Measurements from ENCODE around the gene GLUL.
A peak's percentile ranks its signal among the peaks of the same experiment; 100 is the strongest.

The GLUL gene

DNA sequence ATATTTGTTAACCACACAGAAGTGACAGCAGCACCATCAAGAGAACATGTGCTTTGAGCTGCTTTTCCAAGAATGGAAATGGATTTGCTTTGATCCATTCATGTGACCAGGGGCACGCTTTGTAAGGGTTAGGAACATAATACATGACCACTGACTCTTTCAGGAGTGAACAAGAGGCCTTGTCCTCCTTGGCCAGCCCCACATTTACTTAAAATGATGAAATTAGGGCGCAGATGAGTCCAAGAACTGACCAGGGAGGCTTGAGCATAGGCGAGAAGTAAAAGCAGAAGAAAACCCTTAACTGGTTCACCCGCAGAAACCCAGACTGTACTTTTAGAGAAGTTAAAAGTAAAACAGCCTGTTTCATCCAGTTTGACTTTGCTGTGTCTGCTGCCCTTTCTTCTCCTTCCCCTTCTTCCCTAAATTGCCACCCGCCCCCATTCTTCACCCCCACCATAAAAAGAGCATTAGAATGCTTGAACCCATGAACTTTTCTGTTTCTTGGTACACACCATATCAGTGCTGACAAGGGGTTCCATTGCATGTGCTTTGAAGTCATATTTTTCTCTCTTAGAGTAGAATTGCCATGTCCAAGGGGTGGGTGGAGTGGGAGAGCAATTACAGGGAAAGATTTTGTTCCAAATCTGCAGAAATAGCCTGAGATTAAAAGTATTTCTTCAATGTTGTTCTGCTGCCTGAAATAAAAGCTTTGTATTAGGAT is 2.6 kb upstream of the GLUL start:
- no peaks in the 10 kb centered on the region for H3K9me3 ChIP-seq (ENCODE audit: control insufficient read depth, low read length)
- WGBS, result 59% methylated on average over 5 of the region's 5 CpGs
- no peak overlapping the region for H3K27ac ChIP-seq (ENCODE audit: low read length, poor library complexity, severe bottlenecking)
- DNase-seq, result no peak
- no peaks in the 10 kb centered on the region for H3K36me3 ChIP-seq (ENCODE audit: control insufficient read depth in 1 of 2, insufficient read depth in 2 of 2, low read depth in 1 of 2, low read length in 2 of 2)
- H2AK5ac ChIP-seq (ENCODE audit: low read length, severe bottlenecking), result no peak overlapping the region
- H4K91ac ChIP-seq (ENCODE audit: low read length), result no peak overlapping the region
- H3K27me3 ChIP-seq (ENCODE audit: control insufficient read depth in 1 of 2, insufficient read depth in 1 of 2, low read length in 2 of 2), result no peaks in the 10 kb centered on the region
- no peak overlapping the region for H4K8ac ChIP-seq (ENCODE audit: low read length)
- peaks cover 6% of the 10 kb centered on the region for H3K79me1 ChIP-seq (replicated peaks; ENCODE audit: low read length, poor library complexity, severe bottlenecking)
- no peak overlapping the region for H3K14ac ChIP-seq (ENCODE audit: low read length in 2 of 2)
- H3K4ac ChIP-seq (ENCODE audit: low read depth in 1 of 2, low read length in 2 of 2), result no peak overlapping the region
- H3K18ac ChIP-seq (ENCODE audit: low read depth in 1 of 2, low read length in 2 of 2), result no peak overlapping the region
- H3K9ac ChIP-seq (ENCODE audit: low read length), result no peak overlapping the region
- H2AFZ ChIP-seq (ENCODE audit: low read depth, low read length), result no peak overlapping the region
- no peak overlapping the region for H2BK120ac ChIP-seq (ENCODE audit: low read depth, low read length)
- H3K4me3 ChIP-seq (ENCODE audit: insufficient read depth in 1 of 2, low read depth in 1 of 2, low read length in 2 of 2), result no peak overlapping the region
- peaks cover 6% of the 10 kb centered on the region for H3K4me1 ChIP-seq (ENCODE audit: control insufficient read depth, insufficient read depth, low read depth, low read length)
- H2BK5ac ChIP-seq (ENCODE audit: low read depth, low read length, poor library complexity, severe bottlenecking), result no peak overlapping the region
- H2BK15ac ChIP-seq (ENCODE audit: low read depth, poor library complexity, severe bottlenecking), result no peak overlapping the region
- no peak overlapping the region for H3K23ac ChIP-seq (ENCODE audit: low read length in 2 of 2)
- no peak overlapping the region for H2BK12ac ChIP-seq (ENCODE audit: low read length in 2 of 2)
- H3K4me2 ChIP-seq (ENCODE audit: low read length, poor library complexity, severe bottlenecking), result no peak overlapping the region

GRCh38 chr1:182392050-182393028 is 749 bp upstream of the GLUL start:
- peak overlapping the region; percentile 82 to 99 for H3K4me3 ChIP-seq (ENCODE audit: insufficient read depth in 1 of 2, low read depth in 1 of 2, low read length in 2 of 2)
- H2BK12ac ChIP-seq (ENCODE audit: low read length in 2 of 2), result peak overlapping the region in 1 of 2 experiments; percentile 61
- no peaks in the 10 kb centered on the region for H3K27me3 ChIP-seq (ENCODE audit: control insufficient read depth in 1 of 2, insufficient read depth in 1 of 2, low read length in 2 of 2)
- no peak overlapping the region for H2AFZ ChIP-seq (ENCODE audit: low read depth, low read length)
- H4K8ac ChIP-seq (ENCODE audit: low read length), result peak overlapping the region; percentile 96
- peaks cover 5 to 13% of the 10 kb centered on the region in 2 experiments for H3K36me3 ChIP-seq (ENCODE audit: control insufficient read depth in 1 of 2, insufficient read depth in 2 of 2, low read depth in 1 of 2, low read length in 2 of 2)
- H2AK5ac ChIP-seq (ENCODE audit: low read length, severe bottlenecking), result no peak overlapping the region
- peak overlapping the region; percentile 62 for H3K27ac ChIP-seq (ENCODE audit: low read length, poor library complexity, severe bottlenecking)
- peak overlapping the region; percentile 99 for H2BK15ac ChIP-seq (ENCODE audit: low read depth, poor library complexity, severe bottlenecking)
- H3K14ac ChIP-seq (ENCODE audit: low read length in 2 of 2), result peak overlapping the region in 1 of 2 experiments; percentile 86
- H2BK120ac ChIP-seq (ENCODE audit: low read depth, low read length), result peak overlapping the region; percentile 98
- H3K23ac ChIP-seq (ENCODE audit: low read length in 2 of 2), result no peak overlapping the region
- H3K9me3 ChIP-seq (ENCODE audit: control insufficient read depth, low read length), result no peaks in the 10 kb centered on the region
- peak overlapping the region; percentile 54 to 91 for H3K4ac ChIP-seq (ENCODE audit: low read depth in 1 of 2, low read length in 2 of 2)
- 16% methylated on average over 39 of the region's 47 CpGs for WGBS
- peak overlapping the region; percentile 79 for H2BK5ac ChIP-seq (ENCODE audit: low read depth, low read length, poor library complexity, severe bottlenecking)
- peaks cover 14% of the 10 kb centered on the region for H3K79me1 ChIP-seq (replicated peaks; ENCODE audit: low read length, poor library complexity, severe bottlenecking)
- peak; percentile 50 for DNase-seq
- peak overlapping the region; percentile 88 to 98 for H3K18ac ChIP-seq (ENCODE audit: low read depth in 1 of 2, low read length in 2 of 2)
- peak overlapping the region; percentile 96 for H3K9ac ChIP-seq (ENCODE audit: low read length)
- H3K4me2 ChIP-seq (ENCODE audit: low read length, poor library complexity, severe bottlenecking), result peak overlapping the region; percentile 96
- peaks cover 9% of the 10 kb centered on the region for H3K4me1 ChIP-seq (ENCODE audit: control insufficient read depth, insufficient read depth, low read depth, low read length)
- H4K91ac ChIP-seq (ENCODE audit: low read length), result peak overlapping the region; percentile 95

- Histone ChIP-seq H3K4me3 (ENCODE audit: insufficient read depth in 1 of 2, low read depth in 1 of 2, low read length in 2 of 2) (peak overlapping the region; percentile 82 to 99), H3K27me3 (ENCODE audit: control insufficient read depth in 1 of 2, insufficient read depth in 1 of 2, low read length in 2 of 2) (no peaks in the 10 kb centered on the region), H4K91ac (ENCODE audit: low read length) (no peak overlapping the region), H3K4ac (ENCODE audit: low read depth in 1 of 2, low read length in 2 of 2) (peak overlapping the region in 1 of 2 experiments; percentile 94), H2BK12ac (ENCODE audit: low read length in 2 of 2) (peak overlapping the region in 1 of 2 experiments; percentile 3), H3K9ac (ENCODE audit: low read length) (peak overlapping the region; percentile 96), H2AFZ (ENCODE audit: low read depth, low read length) (peak overlapping the region; percentile 75), H3K36me3 (ENCODE audit: control insufficient read depth in 1 of 2, insufficient read depth in 2 of 2, low read depth in 1 of 2, low read length in 2 of 2) (peaks cover 16 to 26% of the 10 kb centered on the region in 2 experiments), H2BK120ac (ENCODE audit: low read depth, low read length) (peak overlapping the region; percentile 93), H4K8ac (ENCODE audit: low read length) (peak overlapping the region; percentile 93), H3K4me1 (ENCODE audit: control insufficient read depth, insufficient read depth, low read depth, low read length) (peaks cover 9% of the 10 kb centered on the region), H3K27ac (ENCODE audit: low read length, poor library complexity, severe bottlenecking) (no peak overlapping the region), H2AK5ac (ENCODE audit: low read length, severe bottlenecking) (no peak overlapping the region), H3K23ac (ENCODE audit: low read length in 2 of 2) (peak overlapping the region in 1 of 2 experiments; percentile 97), H3K4me2 (ENCODE audit: low read length, poor library complexity, severe bottlenecking) (peak overlapping the region; percentile 95), H2BK5ac (ENCODE audit: low read depth, low read length, poor library complexity, severe bottlenecking) (no peak overlapping the region), H3K18ac (ENCODE audit: low read depth in 1 of 2, low read length in 2 of 2) (peak overlapping the region; percentile 52 to 99), H3K79me1 (replicated peaks; ENCODE audit: low read length, poor library complexity, severe bottlenecking) (peaks cover 26% of the 10 kb centered on the region), H3K14ac (ENCODE audit: low read length in 2 of 2) (peak overlapping the region in 1 of 2 experiments; percentile 98), H3K9me3 (ENCODE audit: control insufficient read depth, low read length) (no peaks in the 10 kb centered on the region), H2BK15ac (ENCODE audit: low read depth, poor library complexity, severe bottlenecking) (peak overlapping the region; percentile 40)
- WGBS, result under 1% methylated on average over 28 of the region's 35 CpGs
- DNase-seq, result no peak
Observed at GRCh38 chr1:182391028-182391361, 595 bp downstream of the GLUL start.

GRCh38 chr1:182389619-182390047 is 2.0 kb downstream of the GLUL start:
- no peak overlapping the region for H2BK15ac ChIP-seq (ENCODE audit: low read depth, poor library complexity, severe bottlenecking)
- DNase-seq, result peak; percentile 16
- no peak overlapping the region for H2BK12ac ChIP-seq (ENCODE audit: low read length in 2 of 2)
- H3K23ac ChIP-seq (ENCODE audit: low read length in 2 of 2), result peak overlapping the region in 1 of 2 experiments; percentile 81
- H3K27me3 ChIP-seq (ENCODE audit: control insufficient read depth in 1 of 2, insufficient read depth in 1 of 2, low read length in 2 of 2), result no peaks in the 10 kb centered on the region
- H3K9me3 ChIP-seq (ENCODE audit: control insufficient read depth, low read length), result no peaks in the 10 kb centered on the region
- peak overlapping the region in 1 of 2 experiments; percentile 49 for H3K14ac ChIP-seq (ENCODE audit: low read length in 2 of 2)
- 4% methylated on average over 13 of the region's 13 CpGs for WGBS
- peak overlapping the region in 1 of 2 experiments; percentile 5 for H3K4ac ChIP-seq (ENCODE audit: low read depth in 1 of 2, low read length in 2 of 2)
- H4K91ac ChIP-seq (ENCODE audit: low read length), result no peak overlapping the region
- no peak overlapping the region for H3K27ac ChIP-seq (ENCODE audit: low read length, poor library complexity, severe bottlenecking)
- H2AFZ ChIP-seq (ENCODE audit: low read depth, low read length), result no peak overlapping the region
- H3K79me1 ChIP-seq (replicated peaks; ENCODE audit: low read length, poor library complexity, severe bottlenecking), result peaks cover 31% of the 10 kb centered on the region
- peaks cover 9% of the 10 kb centered on the region for H3K4me1 ChIP-seq (ENCODE audit: control insufficient read depth, insufficient read depth, low read depth, low read length)
- no peak overlapping the region for H2BK5ac ChIP-seq (ENCODE audit: low read depth, low read length, poor library complexity, severe bottlenecking)
- H3K4me3 ChIP-seq (ENCODE audit: insufficient read depth in 1 of 2, low read depth in 1 of 2, low read length in 2 of 2), result peak overlapping the region; percentile 82 to 99
- H3K4me2 ChIP-seq (ENCODE audit: low read length, poor library complexity, severe bottlenecking), result peak overlapping the region; percentile 95
- no peak overlapping the region for H4K8ac ChIP-seq (ENCODE audit: low read length)
- H3K18ac ChIP-seq (ENCODE audit: low read depth in 1 of 2, low read length in 2 of 2), result peak overlapping the region in 1 of 2 experiments; percentile 42
- H2BK120ac ChIP-seq (ENCODE audit: low read depth, low read length), result no peak overlapping the region
- H3K9ac ChIP-seq (ENCODE audit: low read length), result peak overlapping the region; percentile 96
- H2AK5ac ChIP-seq (ENCODE audit: low read length, severe bottlenecking), result no peak overlapping the region
- peaks cover 26 to 39% of the 10 kb centered on the region in 2 experiments for H3K36me3 ChIP-seq (ENCODE audit: control insufficient read depth in 1 of 2, insufficient read depth in 2 of 2, low read depth in 1 of 2, low read length in 2 of 2)

All from mesenchymal stem cell (in vitro differentiated cells and primary cell).